Erythroblast (primary cell): Measurements from ENCODE around the gene POLH.

Source experiments
- GATA1 ChIP-seq: IDR thresholded peaks from 2 replicates; pipeline ENCODE4 v1.6.1; 2011; ENCODE audit warnings: low read depth, mild to moderate bottlenecking, control low read depth, low read length, moderate library complexity
- POLR2A ChIP-seq: IDR thresholded peaks from 2 replicates; pipeline ENCODE4 v1.6.1; 2011; ENCODE audit warnings: mild to moderate bottlenecking, low read length

GRCh38 chr6:43645613-43645964 is 69.6 kb downstream of the POLH start:
- TF ChIP-seq POLR2A (no peak), GATA1 (no peak)
